ENCODE measurements around the gene PRR23E.

The PRR23E gene

DNA sequence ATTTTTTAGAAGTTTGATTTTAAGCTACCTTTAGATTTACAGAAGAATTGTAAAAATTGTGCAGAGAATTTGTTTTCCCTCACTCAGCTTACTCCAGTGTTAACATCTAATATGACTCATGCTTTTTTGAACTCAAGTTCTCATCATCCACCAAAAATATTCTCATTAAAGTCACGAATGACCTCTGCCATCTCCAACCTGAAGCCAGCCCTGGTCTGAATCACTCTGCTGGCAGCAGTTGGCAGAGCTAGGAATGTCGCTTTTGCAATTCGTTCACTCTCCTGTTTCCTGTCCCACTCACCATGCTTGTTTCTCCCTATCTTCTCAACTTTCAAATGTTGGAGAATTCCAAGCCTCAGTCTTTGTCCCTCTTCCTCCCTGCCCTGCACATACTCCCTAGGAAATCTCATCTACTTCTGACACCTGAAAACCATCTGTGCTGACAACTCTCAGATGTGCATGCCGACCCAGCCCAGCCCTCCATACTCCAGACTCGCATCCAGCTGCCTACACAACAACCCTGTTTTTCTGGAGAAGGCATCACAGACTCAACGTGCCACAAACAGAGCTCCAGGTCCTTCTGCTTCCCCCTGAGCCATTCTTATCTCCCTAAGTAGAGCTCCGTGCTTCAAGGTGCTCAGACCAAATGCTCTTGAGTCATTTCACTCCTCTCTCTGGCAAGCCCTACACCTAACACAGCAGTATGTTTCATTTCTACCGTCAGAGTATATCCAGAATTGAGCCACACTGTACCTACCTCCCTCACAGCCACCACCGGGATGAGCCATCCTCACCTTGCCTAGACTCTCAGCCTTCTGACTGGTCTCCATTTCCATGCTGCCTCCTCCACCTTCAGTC is 24.9 kb downstream of the PRR23E start:
- no peak overlapping the region for H3K4me3 ChIP-seq (ENCODE audit: low read depth, low read length)
- TF ChIP-seq, protein P1, sequence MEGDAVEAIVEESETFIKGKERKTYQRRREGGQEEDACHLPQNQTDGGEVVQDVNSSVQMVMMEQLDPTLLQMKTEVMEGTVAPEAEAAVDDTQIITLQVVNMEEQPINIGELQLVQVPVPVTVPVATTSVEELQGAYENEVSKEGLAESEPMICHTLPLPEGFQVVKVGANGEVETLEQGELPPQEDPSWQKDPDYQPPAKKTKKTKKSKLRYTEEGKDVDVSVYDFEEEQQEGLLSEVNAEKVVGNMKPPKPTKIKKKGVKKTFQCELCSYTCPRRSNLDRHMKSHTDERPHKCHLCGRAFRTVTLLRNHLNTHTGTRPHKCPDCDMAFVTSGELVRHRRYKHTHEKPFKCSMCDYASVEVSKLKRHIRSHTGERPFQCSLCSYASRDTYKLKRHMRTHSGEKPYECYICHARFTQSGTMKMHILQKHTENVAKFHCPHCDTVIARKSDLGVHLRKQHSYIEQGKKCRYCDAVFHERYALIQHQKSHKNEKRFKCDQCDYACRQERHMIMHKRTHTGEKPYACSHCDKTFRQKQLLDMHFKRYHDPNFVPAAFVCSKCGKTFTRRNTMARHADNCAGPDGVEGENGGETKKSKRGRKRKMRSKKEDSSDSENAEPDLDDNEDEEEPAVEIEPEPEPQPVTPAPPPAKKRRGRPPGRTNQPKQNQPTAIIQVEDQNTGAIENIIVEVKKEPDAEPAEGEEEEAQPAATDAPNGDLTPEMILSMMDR (IDR thresholded peaks at IDR 0.05; ENCODE audit: control insufficient read depth, extremely low read depth, insufficient read depth), result no peak
- DNase-seq (ENCODE audit: low read depth), result no peak

DNA sequence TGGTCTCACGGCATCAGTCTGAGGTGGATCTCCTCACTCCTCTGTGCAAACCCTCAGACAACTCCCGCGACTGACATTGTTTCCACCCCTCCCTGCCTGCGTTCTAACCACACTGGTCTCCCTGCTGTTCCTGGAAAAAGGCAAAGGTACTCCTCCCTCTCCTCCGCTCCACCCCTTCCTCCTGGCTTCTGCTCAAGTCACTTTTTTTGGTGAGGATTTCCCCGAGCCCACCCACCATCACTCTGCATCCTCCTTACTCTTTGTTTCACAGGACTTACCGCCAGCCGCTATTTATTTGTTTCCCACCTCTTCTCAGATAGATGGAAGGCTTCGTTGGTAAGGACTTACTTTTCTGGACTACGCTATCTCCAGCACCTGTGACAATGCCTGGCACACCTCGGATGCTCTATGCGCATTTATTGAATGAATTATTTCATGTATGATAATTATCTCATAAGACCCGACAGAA is 25.6 kb downstream of the PRR23E start:
- TF ChIP-seq, protein P1 (IDR thresholded peaks at IDR 0.05; ENCODE audit: control insufficient read depth, extremely low read depth, insufficient read depth), result no peak
- no peak overlapping the region for H3K4me3 ChIP-seq (ENCODE audit: low read depth, low read length)
- DNase-seq (ENCODE audit: low read depth), result no peak

DNA sequence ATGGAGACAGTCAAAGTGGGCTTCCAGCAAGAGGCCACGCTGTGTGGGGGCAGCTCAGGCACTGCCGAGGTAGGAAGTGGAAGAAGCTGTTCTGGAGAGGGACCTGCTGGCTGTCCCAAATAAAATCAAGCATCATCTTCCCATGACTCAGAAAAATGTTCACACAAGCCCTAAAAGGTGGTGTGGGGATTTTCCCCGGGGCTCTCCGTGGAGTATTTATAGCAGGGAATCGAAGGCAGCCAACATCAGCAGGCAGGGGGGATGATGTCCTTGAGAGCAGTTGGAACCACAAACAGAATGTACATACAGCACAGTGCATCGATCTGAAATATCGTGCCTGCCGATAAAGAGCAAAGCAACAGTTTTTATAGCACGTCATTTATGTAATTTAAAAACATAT is 27.6 kb downstream of the PRR23E start:
- no peak for DNase-seq (ENCODE audit: low read depth)
- TF ChIP-seq, protein P1 (IDR thresholded peaks at IDR 0.05; ENCODE audit: control insufficient read depth, extremely low read depth, insufficient read depth), result no peak
- no peak overlapping the region for H3K4me3 ChIP-seq (ENCODE audit: low read depth, low read length)

DNA sequence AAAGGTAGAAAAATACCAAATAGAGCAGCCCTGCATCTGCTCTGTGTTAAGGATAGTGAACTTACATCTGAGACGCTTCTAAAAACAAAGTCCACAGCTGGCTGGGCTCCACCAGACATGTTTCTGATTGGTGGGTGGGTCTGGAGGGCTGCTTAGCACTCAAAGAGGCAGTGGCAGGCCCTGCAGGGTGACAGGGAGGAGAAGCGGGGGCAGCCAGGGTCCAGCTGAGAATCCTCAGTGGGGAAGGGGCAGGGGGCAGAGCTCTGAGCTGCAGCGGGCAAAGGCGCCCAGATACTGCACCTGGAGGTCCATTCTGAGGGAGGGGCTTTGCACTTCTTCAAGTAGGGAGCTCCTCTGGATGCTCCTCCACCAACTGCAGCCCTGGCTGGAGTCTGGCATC is 28.1 kb downstream of the PRR23E start:
- TF ChIP-seq, protein P1 (IDR thresholded peaks at IDR 0.05; ENCODE audit: control insufficient read depth, extremely low read depth, insufficient read depth), result no peak
- no peak overlapping the region for H3K4me3 ChIP-seq (ENCODE audit: low read depth, low read length)
- DNase-seq (ENCODE audit: low read depth), result no peak

DNA sequence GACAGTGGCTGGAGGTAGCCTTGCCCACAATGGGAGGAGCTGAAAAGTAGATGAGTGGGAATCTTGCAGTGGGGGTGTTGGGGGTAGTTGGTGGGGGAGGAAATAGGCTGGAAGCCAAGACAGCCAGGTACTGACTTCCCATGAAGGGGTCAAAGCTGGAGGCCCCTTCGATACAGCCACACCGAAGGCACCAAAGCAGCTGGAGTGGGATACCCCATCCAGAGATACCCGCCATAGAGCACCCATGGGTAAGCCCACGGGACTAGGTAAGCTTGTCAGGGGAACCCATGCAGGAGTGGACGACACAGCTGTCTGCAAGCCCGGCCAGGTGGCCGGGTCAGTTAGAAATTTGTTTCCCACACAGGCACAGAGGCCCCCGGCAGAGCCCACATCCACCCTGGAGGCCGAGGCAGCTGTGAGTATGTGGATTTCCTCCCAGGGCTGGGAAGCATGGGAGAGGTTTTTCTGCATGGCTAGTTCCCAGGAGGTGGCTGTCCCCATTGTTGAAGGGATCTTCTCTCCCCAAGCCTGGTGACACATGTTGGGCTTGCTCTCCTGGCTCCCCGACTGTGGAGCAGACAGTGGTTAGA is 28.6 kb downstream of the PRR23E start:
- no peak for DNase-seq (ENCODE audit: low read depth)
- H3K4me3 ChIP-seq (ENCODE audit: low read depth, low read length), result no peak overlapping the region
- TF ChIP-seq, protein P1 (IDR thresholded peaks at IDR 0.05; ENCODE audit: control insufficient read depth, extremely low read depth, insufficient read depth), result no peak

DNA sequence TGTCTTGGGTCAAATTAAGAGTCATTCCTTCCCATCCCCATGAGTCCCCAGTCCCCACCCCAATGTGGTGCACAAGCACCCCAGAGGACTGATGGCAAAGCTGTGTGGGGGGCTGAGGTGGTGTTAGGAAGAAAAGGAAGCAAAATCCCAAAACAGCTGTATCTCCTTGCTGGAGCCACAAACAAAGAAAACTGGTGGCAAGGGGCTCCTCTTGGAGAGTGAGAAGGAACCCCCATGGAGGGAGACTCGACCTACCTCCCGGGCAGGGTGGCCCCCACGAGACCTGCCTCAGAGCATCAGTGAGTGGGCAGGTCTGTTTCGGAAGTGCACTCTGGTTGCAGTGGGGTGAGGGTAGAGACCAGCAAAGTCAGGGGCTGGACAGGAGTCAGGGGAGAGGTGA is 29.2 kb downstream of the PRR23E start:
- TF ChIP-seq, protein P1 (IDR thresholded peaks at IDR 0.05; ENCODE audit: control insufficient read depth, extremely low read depth, insufficient read depth), result no peak
- H3K4me3 ChIP-seq (ENCODE audit: low read depth, low read length), result no peak overlapping the region
- no peak for DNase-seq (ENCODE audit: low read depth)
